H1 (cell line): ENCODE results near the gene L1TD1. TPM values are rescaled to one million over a fixed set of nuclear protein-coding genes. Genes with fewer than 3 reads are reported as not detected.

Source experiments
- CTCF ChIA-PET: fragments of 300-600 bp; sonication (Branson Sonifier 250); formaldehyde crosslinking; loops from one replicate; lab custom pipeline; 2021; ENCODE audit not compliant: partially characterized antibody; lab: Charles Lee
- POLR2A ChIA-PET: fragments of 300-600 bp; sonication (Branson Sonifier 250); formaldehyde crosslinking; loops from one replicate; lab custom pipeline; 2021; ENCODE audit warnings: inconsistent platforms; ENCODE audit not compliant: partially characterized antibody; lab: Charles Lee
- DNase-seq, 2 experiments: peaks; one replicate each; pipeline versions ENCODE4 v3.0.0 to v3.0.0-alpha.2; 2010 to 2022; ENCODE audit warnings: low spot score in 2 of 2, low read depth in 1 of 2, mixed read lengths in 1 of 2
- FAIRE-seq: peaks from 2 replicates; lab custom pipeline; 2011; peaks lifted over from hg19 to GRCh38; lab: Jason Lieb, UNC
- H2AFZ ChIP-seq: 2 replicates; pipeline ENCODE4 v1.8.1; 2012; ENCODE audit warnings: low read length, inconsistent platforms
- H2AK5ac ChIP-seq: 2 replicates; pipeline ENCODE4 v1.6.1; 2013; ENCODE audit warnings: low read depth, low read length
- H2BK120ac ChIP-seq: replicated peaks from 2 replicates; pipeline ENCODE3; 2013; ENCODE audit warnings: low read depth, low read length, inconsistent platforms
- H2BK12ac ChIP-seq: 2 replicates; pipeline ENCODE4 v1.6.1; 2013; ENCODE audit warnings: low read depth, low read length
- H2BK15ac ChIP-seq: 2 replicates; pipeline ENCODE4 v1.6.1; 2013; ENCODE audit warnings: low read length
- H2BK20ac ChIP-seq: 2 replicates; pipeline ENCODE4 v1.6.1; 2013; ENCODE audit warnings: low read length
- H2BK5ac ChIP-seq: 2 replicates; pipeline ENCODE4 v1.6.1; 2013; ENCODE audit warnings: low read depth, low read length
- H3K14ac ChIP-seq: 2 replicates; pipeline ENCODE4 v1.6.1; 2013; ENCODE audit warnings: inconsistent platforms; ENCODE audit not compliant: insufficient read length
- H3K18ac ChIP-seq: 2 replicates; pipeline ENCODE4 v1.6.1; 2013; ENCODE audit warnings: low read length; ENCODE audit errors: extremely low read depth
- H3K23ac ChIP-seq: 2 replicates; pipeline ENCODE4 v1.6.1; 2013; ENCODE audit warnings: inconsistent platforms; ENCODE audit not compliant: insufficient read length
- H3K23me2 ChIP-seq: 2 replicates; pipeline ENCODE4 v1.6.1; 2013; ENCODE audit warnings: low read depth, low read length
- H3K27ac ChIP-seq: 2 replicates; pipeline ENCODE4 v1.6.1; 2011; ENCODE audit warnings: low read depth, low read length, inconsistent platforms
- H3K27me3 ChIP-seq, 4 experiments: replicated peaks in 1 of 4; 1 replicate in 1 of 4; 2 replicates in 3 of 4; pipeline versions ENCODE4 v1.6.1 to v1.8.1; 2011 to 2013; ENCODE audit warnings: low read length in 3 of 4, mild to moderate bottlenecking in 3 of 4, inconsistent platforms in 2 of 4, mixed read lengths in 2 of 4, moderate library complexity in 1 of 4; ENCODE audit not compliant: control insufficient read depth in 3 of 4, insufficient read depth in 3 of 4; ENCODE audit errors: extremely low read depth in 1 of 4
- H3K36me3 ChIP-seq, 4 experiments: 2 replicates each; pipeline versions ENCODE4 v1.6.1 to v1.8.1; 2011 to 2013; ENCODE audit warnings: mild to moderate bottlenecking in 4 of 4, low read length in 3 of 4, moderate library complexity in 2 of 4, control low read depth in 1 of 4, inconsistent platforms in 1 of 4; ENCODE audit not compliant: insufficient read depth in 4 of 4, control insufficient read depth in 2 of 4
- H3K4ac ChIP-seq: replicated peaks from 2 replicates; pipeline ENCODE3; 2013; ENCODE audit warnings: low read length, low read depth, mixed read lengths, inconsistent platforms; ENCODE audit not compliant: insufficient read length
- H3K4me1 ChIP-seq, 4 experiments: replicated peaks in 1 of 4; 1 replicate in 1 of 4; 2 replicates in 3 of 4; pipeline versions ENCODE4 v1.6.1 to v1.8.1; 2011 to 2013; ENCODE audit warnings: low read length in 3 of 4, inconsistent platforms in 2 of 4, mixed read lengths in 1 of 4; ENCODE audit not compliant: insufficient read depth in 4 of 4, control insufficient read depth in 3 of 4
- H3K4me2 ChIP-seq, 2 experiments: 2 replicates each; pipeline versions ENCODE4 v1.6.1 to v1.8.1; 2011 to 2013; ENCODE audit warnings: low read depth in 2 of 2, low read length in 2 of 2, control low read depth in 1 of 2, inconsistent platforms in 1 of 2, mild to moderate bottlenecking in 1 of 2; ENCODE audit not compliant: insufficient read depth in 1 of 2
- H3K4me3 ChIP-seq, 4 experiments: fragments of 200-600, 300-600 bp in 1 of 4; sonication (generic), shearing (Covaris generic), sonication (Bioruptor Twin) in 1 of 4; 2 replicates each; pipeline versions ENCODE4 v1.5.1 to v1.8.1; 2011 to 2016; ENCODE audit warnings: low read length in 4 of 4, low read depth in 3 of 4, control low read depth in 2 of 4, inconsistent platforms in 2 of 4, mild to moderate bottlenecking in 2 of 4, mixed read lengths in 1 of 4, moderate library complexity in 1 of 4; ENCODE audit not compliant: insufficient read depth in 2 of 4; ENCODE audit errors: extremely low read depth in 1 of 4
- H3K56ac ChIP-seq: replicated peaks from 2 replicates; pipeline ENCODE3; 2013; ENCODE audit warnings: low read depth, mild to moderate bottlenecking, mixed read lengths, low read length, inconsistent platforms; ENCODE audit not compliant: insufficient read length
- H3K79me1 ChIP-seq: 2 replicates; pipeline ENCODE4 v1.6.1; 2013; ENCODE audit warnings: low read depth, low read length, control low read depth
- H3K79me2 ChIP-seq, 2 experiments: 2 replicates each; pipeline versions ENCODE4 v1.6.1 to v1.8.1; 2012 to 2013; ENCODE audit warnings: low read length in 2 of 2, mild to moderate bottlenecking in 2 of 2, inconsistent platforms in 1 of 2; ENCODE audit not compliant: insufficient read depth in 2 of 2, control insufficient read depth in 1 of 2
- H3K9ac ChIP-seq, 4 experiments: replicated peaks in 1 of 4; 1 replicate in 1 of 4; 2 replicates in 3 of 4; pipeline versions ENCODE4 v1.6.1 to v1.8.1; 2011 to 2013; ENCODE audit warnings: low read depth in 3 of 4, low read length in 3 of 4, control low read depth in 2 of 4, mild to moderate bottlenecking in 2 of 4, moderate library complexity in 2 of 4, inconsistent platforms in 1 of 4; ENCODE audit errors: extremely low read depth in 1 of 4
- H3K9me3 ChIP-seq, 2 experiments: 2 replicates each; pipeline versions ENCODE4 v1.6.1 to v1.8.1; 2012 to 2013; ENCODE audit warnings: mild to moderate bottlenecking in 2 of 2, moderate library complexity in 2 of 2, control low read depth in 1 of 2, inconsistent platforms in 1 of 2, low read depth in 1 of 2, low read length in 1 of 2, mixed read lengths in 1 of 2; ENCODE audit not compliant: insufficient read depth in 2 of 2
- H4K20me1 ChIP-seq, 2 experiments: replicated peaks in 1 of 2; 2 replicates each; pipeline versions ENCODE3 to v1.8.1; 2011 to 2013; ENCODE audit warnings: inconsistent platforms in 2 of 2, low read length in 2 of 2, mild to moderate bottlenecking in 1 of 2; ENCODE audit not compliant: insufficient read depth in 2 of 2, control insufficient read depth in 1 of 2
- H4K5ac ChIP-seq: 2 replicates; pipeline ENCODE4 v1.6.1; 2013; ENCODE audit warnings: low read length, low read depth, mixed read lengths, inconsistent platforms; ENCODE audit not compliant: insufficient read length
- H4K8ac ChIP-seq: 2 replicates; pipeline ENCODE4 v1.8.0; 2013; ENCODE audit warnings: mild to moderate bottlenecking, moderate library complexity, low read length, inconsistent platforms; ENCODE audit not compliant: insufficient read depth; ENCODE audit errors: extremely low read depth
- H4K91ac ChIP-seq: replicated peaks from 2 replicates; pipeline ENCODE3; 2013; ENCODE audit warnings: low read length, mixed read lengths, inconsistent platforms; ENCODE audit not compliant: insufficient read length
- KDM1A ChIP-seq: fragments of 200-600, 300-600 bp; sonication (generic); IDR thresholded peaks from 2 replicates; pipeline ENCODE4 v1.7.1; 2016; ENCODE audit warnings: mild to moderate bottlenecking, low read length, borderline replicate concordance
- POLR2AphosphoS5 ChIP-seq: IDR thresholded peaks from 2 replicates; pipeline ENCODE4 v1.6.1; 2011; ENCODE audit warnings: low read depth, low read length
- WGBS, 2 experiments: shearing (Covaris generic) in 1 of 2; methylation state at CpG; one replicate each; pipeline versions ENCODE4 v1.1.6 to v1.1.7; 2013 to 2015; ENCODE audit warnings: low lambda C conversion rate in 2 of 2, mixed read lengths in 2 of 2, inconsistent platforms in 1 of 2, low coverage in 1 of 2, missing lambda C conversion rate in 1 of 2; ENCODE audit not compliant: insufficient replicate concordance in 2 of 2, insufficient coverage in 1 of 2, insufficient read length in 1 of 2; ENCODE audit errors: extremely low coverage in 1 of 2, missing lambda C conversion rate in 1 of 2; 5-methylcytosine and 5-hydroxymethylcytosine counted together
- polyA plus RNA-seq, 7 experiments: library from polyadenylated mRNA; depleted of rRNA in 3 of 7; stranded (reverse) in 5 of 7; unstranded in 2 of 7; fragments of >200 nt in 5 of 7; fragments of 200-250 nt in 2 of 7; gene quantifications; 1 replicate in 5 of 7; 2 replicates in 1 of 7; 4 replicates in 1 of 7; pipeline versions ENCODE4 v1.2.1 to v1.2.3, GENCODE V29; 2011 to 2013; ENCODE audit warnings: missing spikeins in 2 of 7, mixed read lengths in 2 of 7
- total RNA-seq: library from RNA; stranded (reverse); fragmentation: NEBNext Ultra II Directional; extraction: Animal tissue kit (Norgen Biotek cat#: 25700); gene quantifications from 2 replicates; pipeline ENCODE4 v1.2.1, GENCODE V29; 2021

The L1TD1 gene
- total and polyA plus RNA-seq, 2 of the 8 experiments (the other 6 are each of a cell fraction or from before 2014, with no cell fraction given) = 35.3 to 441 TPM

GRCh38 chr1:62184336-62184735 lies 10.3 kb upstream of the L1TD1 start:
- H2BK20ac ChIP-seq = peak overlapping the region; percentile 38; the same call in 1 of the 2 replicates
- H3K4me2 ChIP-seq = peak overlapping the region in 1 of 2 experiments; percentile 70; a peak in 1 of 4 replicates
- H2AK5ac ChIP-seq = no peak overlapping the region
- peak overlapping the region; percentile 29; the same call in 1 of the 2 replicates for H2BK12ac ChIP-seq
- no peak overlapping the region; the same call in 1 of the 2 replicates for H4K8ac ChIP-seq
- H3K79me2 ChIP-seq = no peaks in the 10 kb centered on the region
- H3K27me3 ChIP-seq = no peaks in the 10 kb centered on the region
- H3K9me3 ChIP-seq = no peaks in the 10 kb centered on the region; a peak in 1 of 4 replicates
- TF ChIP-seq KDM1A (no peak), POLR2AphosphoS5 (no peak)
- H3K4me3 ChIP-seq = no peak overlapping the region
- H3K79me1 ChIP-seq = no peaks in the 10 kb centered on the region; the same call in 1 of the 2 replicates
- H2BK15ac ChIP-seq = no peak overlapping the region
- H3K4ac ChIP-seq = peak overlapping the region; percentile 69
- H2BK120ac ChIP-seq = peak overlapping the region; percentile 83
- H3K27ac ChIP-seq = no peak overlapping the region
- H4K5ac ChIP-seq = no peak overlapping the region
- CTCF ChIA-PET = interaction anchor here (0.6 to 3.8 kb wide), 9 partner anchors 9 to 276 kb away, joined by 3 to 20 read pairs (median 6); partner anchors contain the start of gene L1TD1
- no peak overlapping the region for H3K18ac ChIP-seq
- H3K23ac ChIP-seq = no peak overlapping the region
- no peak overlapping the region for H2AFZ ChIP-seq
- H3K14ac ChIP-seq = no peak overlapping the region
- H3K56ac ChIP-seq = no peak overlapping the region
- peaks cover 11 to 28% (median 22%) of the 10 kb centered on the region in 4 experiments; a peak in 5 of 7 replicates for H3K4me1 ChIP-seq
- H3K9ac ChIP-seq = no peak overlapping the region
- H4K91ac ChIP-seq = no peak overlapping the region
- no peak for DNase-seq
- WGBS, 2 experiments = 83% methylated on average over 7 of the region's 7 CpGs; no CpG with 5 or more reads in 1 of the 2 experiments
- no peaks in the 10 kb centered on the region for H3K23me2 ChIP-seq
- POLR2A ChIA-PET = interaction anchor here (1.0 to 27.8 kb wide), 6 partner anchors 10 to 46 kb away, joined by 3 to 1232 read pairs (median 3); partner anchors contain the start of gene L1TD1
- H4K20me1 ChIP-seq = no peaks in the 10 kb centered on the region
- no peak for FAIRE-seq
- H2BK5ac ChIP-seq = peak overlapping the region; percentile 82; the same call in 1 of the 2 replicates
- H3K36me3 ChIP-seq = no peaks in the 10 kb centered on the region
